Colon (tissue), 2 donors: ENCODE measurements around the gene TSHZ2.

Experiments used
- FAIRE-seq: peaks from 2 replicates; lab custom pipeline; 2012; peaks lifted over from hg19 to GRCh38; lab: Jason Lieb, UNC
- donor health status: control.
- donor health status: control.

Gene TSHZ2

DNA sequence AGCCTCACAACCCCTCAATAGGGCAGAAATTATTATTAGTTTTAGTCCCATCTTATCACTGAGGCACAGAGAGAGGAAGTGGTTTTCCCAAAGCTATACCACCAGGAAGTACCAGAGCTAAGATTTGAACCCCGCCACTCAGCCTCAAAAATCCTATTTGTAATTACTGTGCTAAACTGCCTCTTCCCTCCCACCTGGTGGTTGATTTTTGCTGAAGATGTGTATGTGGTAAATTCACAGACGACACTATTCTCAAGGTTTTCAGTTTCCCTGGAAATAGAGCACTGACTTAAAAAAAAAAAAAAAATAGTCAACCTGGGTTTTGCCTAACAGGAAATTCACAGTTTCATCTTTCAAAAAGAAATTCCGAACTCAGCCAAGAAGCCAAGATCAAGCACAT is 57.9 kb downstream of the TSHZ2 start:
- FAIRE-seq, result no peak

- FAIRE-seq, result no peak
Measured at GRCh38 chr20:53032046-53032445, 59.9 kb downstream of the TSHZ2 start.

DNA sequence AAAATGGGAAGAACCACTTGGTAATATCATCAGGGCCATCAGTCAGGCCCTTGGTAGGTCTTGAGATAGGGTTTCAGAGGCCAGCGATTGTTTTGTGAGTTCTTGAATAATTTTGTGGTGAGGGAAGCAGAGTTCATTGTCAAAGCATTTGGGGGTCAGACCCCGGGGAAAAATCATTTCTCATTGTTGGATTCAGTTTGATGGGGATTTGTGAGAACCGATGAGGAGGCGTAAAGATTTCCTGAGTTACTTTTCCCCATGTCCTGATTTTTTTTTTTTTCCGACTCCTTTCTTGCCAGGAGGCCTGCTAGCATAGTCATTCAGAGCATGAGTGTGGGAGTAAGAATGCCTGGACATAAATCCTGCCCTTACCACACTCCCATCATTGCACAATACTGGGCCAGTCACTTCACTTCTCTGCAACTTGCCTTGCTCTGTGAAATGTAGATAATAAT is 60.3 kb downstream of the TSHZ2 start:
- no peak for FAIRE-seq

GRCh38 chr20:53033176-53033575 is 61.0 kb downstream of the TSHZ2 start:
- no peak for FAIRE-seq

- no peak for FAIRE-seq
Measured at GRCh38 chr20:53034899-53035298, 62.7 kb downstream of the TSHZ2 start.

- FAIRE-seq, result no peak
Measured at GRCh38 chr20:53036992-53037391, 64.8 kb downstream of the TSHZ2 start.

- no peak for FAIRE-seq
Measured at GRCh38 chr20:53037621-53038020, 65.5 kb downstream of the TSHZ2 start.

DNA sequence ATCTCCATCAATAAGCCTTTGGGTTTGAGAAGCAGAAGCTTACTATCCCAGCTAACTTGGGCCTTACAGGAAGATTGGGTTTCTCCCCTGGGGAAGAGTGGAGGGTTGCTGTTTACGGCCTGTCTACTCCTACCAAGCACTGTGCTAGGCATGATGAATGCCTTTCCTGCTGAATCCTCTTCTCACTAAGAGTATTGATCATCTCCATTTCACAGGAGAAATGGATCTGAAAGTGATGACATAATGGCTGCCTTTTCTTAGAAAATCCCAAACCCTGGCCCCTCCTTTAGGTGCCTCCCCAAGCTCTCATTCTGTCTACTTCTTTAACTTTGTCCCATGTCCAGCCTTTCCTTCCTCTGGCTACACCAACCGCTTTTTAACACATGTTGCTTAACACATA is 66.1 kb downstream of the TSHZ2 start:
- FAIRE-seq, result no peak

- FAIRE-seq, result no peak
Measured at GRCh38 chr20:53040693-53041589, 68.8 kb downstream of the TSHZ2 start.

DNA sequence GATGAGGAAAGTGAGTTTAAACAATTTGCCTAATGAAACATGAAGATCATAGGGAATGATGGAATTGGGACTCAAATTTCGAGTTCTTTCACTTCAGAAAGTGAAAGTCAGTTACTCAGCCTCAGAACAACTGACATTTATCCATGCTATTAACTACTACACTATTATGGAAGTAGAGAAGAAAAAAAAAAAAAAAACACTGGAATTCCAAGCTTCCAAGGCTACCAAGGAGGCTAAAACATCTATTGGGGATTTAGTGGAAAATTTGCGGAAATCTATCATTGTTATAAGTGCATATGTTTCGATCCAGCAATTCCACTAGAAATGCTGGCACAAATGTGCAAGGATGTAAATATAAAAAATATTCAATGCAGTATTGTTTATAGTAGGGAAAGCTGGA is 70.4 kb downstream of the TSHZ2 start:
- FAIRE-seq, result no peak

- FAIRE-seq, result no peak
Measured at GRCh38 chr20:53044296-53044695, 72.1 kb downstream of the TSHZ2 start.

DNA sequence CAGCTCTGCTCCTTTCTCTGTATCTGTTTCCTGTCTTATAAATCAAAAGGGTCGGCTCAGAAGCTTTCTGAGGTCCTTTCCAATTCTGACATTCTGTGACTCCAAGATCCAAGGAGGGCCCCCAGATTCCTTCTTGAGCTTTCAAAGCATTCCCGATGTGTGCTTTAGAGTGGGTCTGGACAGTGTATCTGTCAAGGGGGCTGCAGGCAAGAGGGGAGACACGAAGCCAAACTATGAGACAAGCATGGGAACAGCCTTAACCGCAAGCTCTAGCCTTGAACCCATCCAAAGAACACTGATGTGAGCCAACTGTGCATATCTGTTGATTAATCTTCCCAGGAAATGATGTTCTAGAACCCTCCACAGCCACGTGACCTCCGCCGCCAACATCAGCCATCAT is 73.8 kb downstream of the TSHZ2 start:
- no peak for FAIRE-seq

- no peak for FAIRE-seq
Measured at GRCh38 chr20:53047203-53047602, 75.0 kb downstream of the TSHZ2 start.

- FAIRE-seq, result no peak
Measured at GRCh38 chr20:53048387-53048786, 76.2 kb downstream of the TSHZ2 start.

GRCh38 chr20:53050338-53050737 is 78.2 kb downstream of the TSHZ2 start:
- no peak for FAIRE-seq

DNA sequence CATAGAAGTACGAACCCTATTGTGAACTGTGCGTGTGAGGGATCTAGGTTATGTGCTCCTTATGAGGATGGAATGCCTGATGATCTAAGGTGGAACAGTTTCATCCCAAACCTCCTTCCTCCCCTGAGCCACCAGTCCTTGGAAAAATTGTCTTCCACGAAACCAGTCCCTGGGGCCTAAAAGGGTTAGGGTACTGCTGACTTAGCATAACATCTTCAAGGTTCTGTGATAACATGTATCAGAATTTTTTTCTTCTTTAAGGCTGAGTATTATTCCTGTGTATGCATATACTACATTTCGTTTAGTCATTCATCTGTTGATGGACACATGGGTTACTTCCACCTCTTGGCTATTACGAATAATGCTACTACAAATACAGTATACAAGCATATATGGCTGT is 80.2 kb downstream of the TSHZ2 start:
- no peak for FAIRE-seq

DNA sequence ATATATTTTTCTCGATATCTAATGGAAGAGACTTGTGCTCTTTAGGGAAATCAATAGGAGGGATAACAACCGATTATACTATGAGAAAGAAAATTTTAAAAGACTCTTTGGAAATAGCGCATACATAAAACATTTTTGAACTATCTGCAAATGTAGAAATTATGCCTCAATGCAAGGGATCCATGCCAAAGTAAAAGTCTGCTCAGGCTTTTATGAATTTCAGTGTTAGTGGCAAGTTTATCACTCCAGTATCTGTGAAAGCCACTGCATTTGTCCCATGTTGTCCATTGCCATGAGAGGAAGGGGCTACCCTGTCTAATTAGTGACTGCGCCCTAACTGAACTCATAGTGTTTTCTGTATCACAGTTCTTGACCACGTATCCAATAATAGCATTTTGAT is 81.4 kb downstream of the TSHZ2 start:
- no peak for FAIRE-seq

GRCh38 chr20:53055367-53056067 is 83.4 kb downstream of the TSHZ2 start:
- FAIRE-seq, result no peak

- no peak for FAIRE-seq
Measured at GRCh38 chr20:53057579-53057978, 85.4 kb downstream of the TSHZ2 start.

GRCh38 chr20:53059848-53060247 is 87.7 kb downstream of the TSHZ2 start:
- no peak for FAIRE-seq

GRCh38 chr20:53061192-53062108 is 89.3 kb downstream of the TSHZ2 start:
- FAIRE-seq, result no peak

GRCh38 chr20:53064935-53065334 is 92.8 kb downstream of the TSHZ2 start:
- FAIRE-seq, result no peak
